GM12801 (cell line): ENCODE measurements around the gene TRPM4.

Experiments
- CTCF ChIP-seq: IDR thresholded peaks from one replicate; pipeline ENCODE4 v1.5.1; 2011; ENCODE audit warnings: control low read depth; ENCODE audit not compliant: insufficient read length; ENCODE audit errors: extremely low read depth

TRPM4 gene

GRCh38 chr19:49132974-49133609 is 24.5 kb upstream of the TRPM4 start:
- TF ChIP-seq CTCF: no peak

- TF ChIP-seq CTCF: no peak
These were observed 23.8 kb upstream of the TRPM4 start for GRCh38 chr19:49133621-49134454.

- no peak for TF ChIP-seq CTCF
These were observed 21.9 kb upstream of the TRPM4 start for GRCh38 chr19:49135686-49136085.

- TF ChIP-seq CTCF: no peak
These were observed 20.8 kb upstream of the TRPM4 start for GRCh38 chr19:49136771-49137171.

- no peak for TF ChIP-seq CTCF
These were observed 16.6 kb upstream of the TRPM4 start for GRCh38 chr19:49140951-49141350.

GRCh38 chr19:49141352-49141751 is 16.2 kb upstream of the TRPM4 start:
- no peak for TF ChIP-seq CTCF

- no peak for TF ChIP-seq CTCF
These were observed 14.7 kb upstream of the TRPM4 start for GRCh38 chr19:49142866-49143335.
